ENCODE results near the gene SIX1. TPM values are rescaled to one million over a fixed set of nuclear protein-coding genes. Genes with fewer than 3 reads are reported as not detected.

The SIX1 gene
- polyA plus RNA-seq, 1 of the 3 experiments (the other 2 are of a cell fraction): 52.1 TPM

GRCh38 chr14:60677701-60678100, 28.4 kb upstream of the SIX1 start:
- H4K20me1 ChIP-seq (ENCODE audit: insufficient read depth): no peaks in the 10 kb centered on the region
- TF ChIP-seq, protein P1, sequence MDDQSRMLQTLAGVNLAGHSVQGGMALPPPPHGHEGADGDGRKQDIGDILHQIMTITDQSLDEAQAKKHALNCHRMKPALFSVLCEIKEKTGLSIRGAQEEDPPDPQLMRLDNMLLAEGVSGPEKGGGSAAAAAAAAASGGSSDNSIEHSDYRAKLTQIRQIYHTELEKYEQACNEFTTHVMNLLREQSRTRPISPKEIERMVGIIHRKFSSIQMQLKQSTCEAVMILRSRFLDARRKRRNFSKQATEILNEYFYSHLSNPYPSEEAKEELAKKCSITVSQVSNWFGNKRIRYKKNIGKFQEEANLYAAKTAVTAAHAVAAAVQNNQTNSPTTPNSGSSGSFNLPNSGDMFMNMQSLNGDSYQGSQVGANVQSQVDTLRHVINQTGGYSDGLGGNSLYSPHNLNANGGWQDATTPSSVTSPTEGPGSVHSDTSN (IDR thresholded peaks at IDR 0.05): no peak
- no peak for TF ChIP-seq FOSL2 (IDR thresholded peaks at IDR 0.05; ENCODE audit: borderline replicate concordance, low read depth)
- no peak for TF ChIP-seq EZH2phosphoT487 (IDR thresholded peaks at IDR 0.05; ENCODE audit: borderline replicate concordance, low read depth)
- TF ChIP-seq, protein P2, sequence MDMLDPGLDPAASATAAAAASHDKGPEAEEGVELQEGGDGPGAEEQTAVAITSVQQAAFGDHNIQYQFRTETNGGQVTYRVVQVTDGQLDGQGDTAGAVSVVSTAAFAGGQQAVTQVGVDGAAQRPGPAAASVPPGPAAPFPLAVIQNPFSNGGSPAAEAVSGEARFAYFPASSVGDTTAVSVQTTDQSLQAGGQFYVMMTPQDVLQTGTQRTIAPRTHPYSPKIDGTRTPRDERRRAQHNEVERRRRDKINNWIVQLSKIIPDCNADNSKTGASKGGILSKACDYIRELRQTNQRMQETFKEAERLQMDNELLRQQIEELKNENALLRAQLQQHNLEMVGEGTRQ (IDR thresholded peaks at IDR 0.05; ENCODE audit: borderline replicate concordance, low read depth, low read length): no peak
- no peak for TF ChIP-seq RCOR1 (IDR thresholded peaks at IDR 0.05; ENCODE audit: low read length)
- no peak for TF ChIP-seq REST (IDR thresholded peaks at IDR 0.05; ENCODE audit: low read depth, low read length)
- no peak for TF ChIP-seq TAF1 (IDR thresholded peaks at IDR 0.05; ENCODE audit: borderline replicate concordance, low read depth, low read length)
- no peak for TF ChIP-seq GABPA (IDR thresholded peaks at IDR 0.05; ENCODE audit: low read depth)
- no peak for TF ChIP-seq USF1 (IDR thresholded peaks at IDR 0.05; ENCODE audit: borderline replicate concordance, low read depth)
- no peak for TF ChIP-seq TEAD4 (IDR thresholded peaks at IDR 0.05; ENCODE audit: borderline replicate concordance, insufficient read depth)
- no peaks in the 10 kb centered on the region for H3K27me3 ChIP-seq (ENCODE audit: insufficient read depth)
- no peaks in the 10 kb centered on the region for H3K9me2 ChIP-seq
- H3K4me1 ChIP-seq (ENCODE audit: control insufficient read depth in 1 of 2, insufficient read depth in 2 of 2, low read depth in 1 of 2, low read length in 1 of 2): no peaks in the 10 kb centered on the region
- no peak overlapping the region for H3K9ac ChIP-seq
- no peak for DNase-seq
- no peak overlapping the region for H2AFZ ChIP-seq (ENCODE audit: low read depth)
- no peak overlapping the region for H3K4me3 ChIP-seq (ENCODE audit: low read depth in 2 of 2, low read length in 1 of 2)
- POLR2A ChIA-PET: no interaction called here
- no peaks in the 10 kb centered on the region for H3K79me2 ChIP-seq (ENCODE audit: insufficient read depth)
- no peaks in the 10 kb centered on the region for H3F3A ChIP-seq (replicated peaks; ENCODE audit: insufficient read depth)
- no peak overlapping the region for H3K4me2 ChIP-seq
- no peak overlapping the region for H3K27ac ChIP-seq (ENCODE audit: low read depth in 2 of 2, low read length in 1 of 2)
- no peaks in the 10 kb centered on the region for H3K9me3 ChIP-seq
- CTCF ChIA-PET: no interaction called here
- H3K36me3 ChIP-seq (replicated peaks in 1 of 2; ENCODE audit: control insufficient read depth in 1 of 2, insufficient read depth in 2 of 2, low read length in 1 of 2): no peaks in the 10 kb centered on the region

DNA sequence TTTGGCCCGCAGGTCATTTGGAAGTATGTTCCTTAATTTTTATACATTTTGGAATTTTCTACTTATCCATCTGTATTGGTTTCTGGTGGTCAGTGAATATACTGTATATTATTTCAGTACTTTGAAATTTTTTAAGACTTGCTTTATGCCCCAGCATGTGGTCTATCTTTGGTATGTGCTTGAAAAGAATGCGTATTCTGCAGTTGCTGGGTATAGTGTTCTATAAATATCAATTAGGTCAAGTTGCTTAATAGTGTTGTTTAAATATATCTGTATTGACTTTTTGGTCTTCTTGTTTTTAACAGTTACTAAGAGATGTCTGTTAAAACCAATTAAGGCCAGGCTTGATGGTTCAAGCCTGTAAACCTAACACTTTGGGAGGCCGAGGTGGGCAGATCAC, 21.7 kb upstream of the SIX1 start:
- TF ChIP-seq NFIC (IDR thresholded peaks at IDR 0.05; ENCODE audit: borderline replicate concordance) (no peak), MXI1 (IDR thresholded peaks at IDR 0.05; ENCODE audit: low read depth, low read length) (no peak), POLR2AphosphoS5 (IDR thresholded peaks at IDR 0.05; ENCODE audit: low read depth, low read length) (no peak), EP300 (IDR thresholded peaks at IDR 0.05; ENCODE audit: borderline replicate concordance in 1 of 2, low read depth in 1 of 2, low read length in 1 of 2) (no peak), TCF12 (IDR thresholded peaks at IDR 0.05) (no peak)
- TF ChIP-seq, protein P3, sequence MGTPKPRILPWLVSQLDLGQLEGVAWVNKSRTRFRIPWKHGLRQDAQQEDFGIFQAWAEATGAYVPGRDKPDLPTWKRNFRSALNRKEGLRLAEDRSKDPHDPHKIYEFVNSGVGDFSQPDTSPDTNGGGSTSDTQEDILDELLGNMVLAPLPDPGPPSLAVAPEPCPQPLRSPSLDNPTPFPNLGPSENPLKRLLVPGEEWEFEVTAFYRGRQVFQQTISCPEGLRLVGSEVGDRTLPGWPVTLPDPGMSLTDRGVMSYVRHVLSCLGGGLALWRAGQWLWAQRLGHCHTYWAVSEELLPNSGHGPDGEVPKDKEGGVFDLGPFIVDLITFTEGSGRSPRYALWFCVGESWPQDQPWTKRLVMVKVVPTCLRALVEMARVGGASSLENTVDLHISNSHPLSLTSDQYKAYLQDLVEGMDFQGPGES (IDR thresholded peaks at IDR 0.05; ENCODE audit: low read depth, low read length): no peak
- Histone ChIP-seq H3K4me3 (ENCODE audit: low read depth in 2 of 2, low read length in 1 of 2) (no peak overlapping the region), H3K36me3 (replicated peaks in 1 of 2; ENCODE audit: control insufficient read depth in 1 of 2, insufficient read depth in 2 of 2, low read length in 1 of 2) (no peaks in the 10 kb centered on the region), H3K27me3 (ENCODE audit: insufficient read depth) (no peaks in the 10 kb centered on the region), H3K4me1 (ENCODE audit: control insufficient read depth in 1 of 2, insufficient read depth in 2 of 2, low read depth in 1 of 2, low read length in 1 of 2) (no peaks in the 10 kb centered on the region), H3K9me2 (no peaks in the 10 kb centered on the region), H3K9me3 (no peaks in the 10 kb centered on the region), H3F3A (replicated peaks; ENCODE audit: insufficient read depth) (no peaks in the 10 kb centered on the region), H3K4me2 (no peak overlapping the region), H3K79me2 (ENCODE audit: insufficient read depth) (no peaks in the 10 kb centered on the region), H4K20me1 (ENCODE audit: insufficient read depth) (no peaks in the 10 kb centered on the region), H3K27ac (ENCODE audit: low read depth in 2 of 2, low read length in 1 of 2) (no peak overlapping the region), H3K9ac (no peak overlapping the region), H2AFZ (ENCODE audit: low read depth) (no peak overlapping the region)
- CTCF ChIA-PET: interaction anchor here (1.3 kb wide), 2 partner anchors 11 to 50 kb away, joined by 3 read pairs; no protein-coding TSS in a partner anchor
- POLR2A ChIA-PET: no interaction called here
- 66% methylated on average over 3 of the region's 3 CpGs for WGBS (ENCODE audit: low lambda C conversion rate)
- DNase-seq: no peak

Measured in SK-N-SH (cell line).